Natural killer cell treated with Interleukin-12 subunit alpha and Interleukin-12 subunit beta and Interleukin-15 and Interleukin-18, amount 100 ng/mL, for 72 hours (primary cell): Measurements from ENCODE around the gene BACH2. TPM values are rescaled to one million over a fixed set of nuclear protein-coding genes. Genes with fewer than 3 reads are reported as not detected.
A peak's percentile ranks its signal among the peaks of the same experiment; 100 is the strongest.
"Not testable (repeated sequence)": the region's sequence is repeated elsewhere in the genome, so short reads cannot be mapped to it uniquely, and the experiment has no call there.

ENCODE experiments used
- ATAC-seq, 2 donors: fragments of 150-1000 bp; cut with Tn5 transposase in 1 of 2; sonication (Bioruptor Pico), chemical (Tn5 transposase) in 1 of 2; 2 replicates each; pipeline ENCODE4 v1.10.0; 2021
- DNase-seq: peaks from one replicate; pipeline ENCODE4 v3.0.0; 2022; ENCODE audit warnings: low spot score
- H3K27ac Mint-ChIP-seq, 2 donors: 1 replicate in 1 of 2; 2 replicates in 1 of 2; pipeline ENCODE4 v1.8.0; 2022; ENCODE audit warnings: mixed read lengths in 2 of 2, mild to moderate bottlenecking in 1 of 2, moderate library complexity in 1 of 2
- H3K27me3 Mint-ChIP-seq, 2 donors: 1 replicate in 1 of 2; 2 replicates in 1 of 2; pipeline ENCODE4 v1.8.0; 2022; ENCODE audit warnings: mixed read lengths in 2 of 2
- H3K36me3 Mint-ChIP-seq: one replicate; pipeline ENCODE4 v1.8.0; 2022; ENCODE audit warnings: mixed read lengths
- H3K4me1 Mint-ChIP-seq, 2 donors: 1 replicate in 1 of 2; 2 replicates in 1 of 2; pipeline ENCODE4 v1.8.0; 2022; ENCODE audit warnings: low read depth in 2 of 2, mixed read lengths in 2 of 2, mild to moderate bottlenecking in 1 of 2
- H3K4me3 Mint-ChIP-seq: one replicate; pipeline ENCODE4 v1.8.0; 2022; ENCODE audit warnings: mixed read lengths
- H3K9me3 Mint-ChIP-seq: 2 replicates; pipeline ENCODE4 v1.8.0; 2022; ENCODE audit warnings: mixed read lengths
- total RNA-seq, 2 donors: library from RNA; stranded (reverse); gene quantifications; one replicate each; pipeline ENCODE4 v1.2.3, GENCODE V29; 2022

BACH2 gene
- total RNA-seq, 2 donors from 2014 or later = 3.1 to 5.8 TPM

- not testable (repeated sequence) for H3K36me3 Mint-ChIP-seq, DNase-seq, ATAC-seq, H3K27ac Mint-ChIP-seq, H3K9me3 Mint-ChIP-seq, H3K4me3 Mint-ChIP-seq
- peaks cover 18 to 31% of the 10 kb centered on the region in 2 donors for H3K27me3 Mint-ChIP-seq
- peaks cover 28 to 29% of the 10 kb centered on the region in 2 donors for H3K4me1 Mint-ChIP-seq
Observed at GRCh38 chr6:90282265-90282664, 14.4 kb downstream of the BACH2 start.

- H3K9me3 Mint-ChIP-seq = no peaks in the 10 kb centered on the region
- H3K4me3 Mint-ChIP-seq = no peak overlapping the region
- H3K36me3 Mint-ChIP-seq = no peaks in the 10 kb centered on the region
- H3K4me1 Mint-ChIP-seq = peaks cover 14% of the 10 kb centered on the region in 2 donors
- ATAC-seq = no peak
- peak overlapping the region in 1 of 2 donors; percentile 10 for H3K27ac Mint-ChIP-seq
- DNase-seq = no peak
- H3K27me3 Mint-ChIP-seq = peaks cover 15 to 38% of the 10 kb centered on the region in 2 donors
Observed at GRCh38 chr6:90278129-90278528, 18.5 kb downstream of the BACH2 start.

GRCh38 chr6:90277302-90278011, 19.2 kb downstream of the BACH2 start:
- H3K36me3 Mint-ChIP-seq = peaks cover 4% of the 10 kb centered on the region
- no peak overlapping the region for H3K4me3 Mint-ChIP-seq
- H3K4me1 Mint-ChIP-seq = peaks cover 18 to 19% of the 10 kb centered on the region in 2 donors
- H3K9me3 Mint-ChIP-seq = no peaks in the 10 kb centered on the region
- H3K27ac Mint-ChIP-seq = peak overlapping the region in 1 of 2 donors; percentile 10
- no peak for ATAC-seq
- DNase-seq = no peak
- peaks cover 18 to 37% of the 10 kb centered on the region in 2 donors for H3K27me3 Mint-ChIP-seq

GRCh38 chr6:90274451-90275030, 22.1 kb downstream of the BACH2 start:
- peak; percentile 69 for DNase-seq
- H3K27me3 Mint-ChIP-seq = peaks cover 18 to 38% of the 10 kb centered on the region in 2 donors
- peak overlapping the region in 1 of 2 donors; percentile 43 for H3K27ac Mint-ChIP-seq
- H3K36me3 Mint-ChIP-seq = peaks cover 14% of the 10 kb centered on the region
- peak; percentile 79 to 94 for ATAC-seq
- H3K9me3 Mint-ChIP-seq = no peaks in the 10 kb centered on the region
- H3K4me1 Mint-ChIP-seq = peaks cover 24 to 30% of the 10 kb centered on the region in 2 donors
- peak overlapping the region; percentile 26 for H3K4me3 Mint-ChIP-seq

GRCh38 chr6:90273863-90274262, 22.8 kb downstream of the BACH2 start:
- no peaks in the 10 kb centered on the region for H3K9me3 Mint-ChIP-seq
- peaks cover 18 to 38% of the 10 kb centered on the region in 2 donors for H3K27me3 Mint-ChIP-seq
- ATAC-seq (no peak), DNase-seq (no peak)
- H3K4me1 Mint-ChIP-seq = peaks cover 24 to 30% of the 10 kb centered on the region in 2 donors
- H3K4me3 Mint-ChIP-seq = no peak overlapping the region
- peaks cover 14% of the 10 kb centered on the region for H3K36me3 Mint-ChIP-seq
- peak overlapping the region in 1 of 2 donors; percentile 30 for H3K27ac Mint-ChIP-seq

GRCh38 chr6:90272895-90273294, 23.7 kb downstream of the BACH2 start:
- H3K27ac Mint-ChIP-seq = no peak overlapping the region
- DNase-seq (no peak), ATAC-seq (no peak)
- H3K4me3 Mint-ChIP-seq = no peak overlapping the region
- H3K4me1 Mint-ChIP-seq = peaks cover 21 to 30% of the 10 kb centered on the region in 2 donors
- peaks cover 14% of the 10 kb centered on the region for H3K36me3 Mint-ChIP-seq
- H3K27me3 Mint-ChIP-seq = peaks cover 12 to 31% of the 10 kb centered on the region in 2 donors
- H3K9me3 Mint-ChIP-seq = no peaks in the 10 kb centered on the region

GRCh38 chr6:90271831-90272230, 24.8 kb downstream of the BACH2 start:
- ATAC-seq = no peak

GRCh38 chr6:90269334-90269733, 27.3 kb downstream of the BACH2 start:
- ATAC-seq (no peak), DNase-seq (no peak)
- Mint-ChIP-seq H3K4me3 (no peak overlapping the region), H3K27ac (no peak overlapping the region), H3K36me3 (peaks cover 14% of the 10 kb centered on the region), H3K27me3 (peaks cover 10 to 22% of the 10 kb centered on the region in 2 donors), H3K9me3 (no peaks in the 10 kb centered on the region), H3K4me1 (peaks cover 15 to 32% of the 10 kb centered on the region in 2 donors)

More at GRCh38 chr6:90271831-90272230, 24.8 kb downstream of the BACH2 start:
- no peak overlapping the region for H3K4me3 Mint-ChIP-seq
- no peak for DNase-seq
- H3K9me3 Mint-ChIP-seq = no peaks in the 10 kb centered on the region
- peak overlapping the region in 1 of 2 donors; percentile 15 for H3K27ac Mint-ChIP-seq
- peaks cover 14% of the 10 kb centered on the region for H3K36me3 Mint-ChIP-seq
- peaks cover 21 to 38% of the 10 kb centered on the region in 2 donors for H3K4me1 Mint-ChIP-seq
- H3K27me3 Mint-ChIP-seq = peaks cover 10 to 25% of the 10 kb centered on the region in 2 donors

- Mint-ChIP-seq H3K4me1 (peaks cover 10 to 24% of the 10 kb centered on the region in 2 donors), H3K27ac (no peak overlapping the region), H3K27me3 (peaks cover 13 to 22% of the 10 kb centered on the region in 2 donors), H3K9me3 (no peaks in the 10 kb centered on the region), H3K4me3 (no peak overlapping the region), H3K36me3 (peaks cover 14% of the 10 kb centered on the region)
- DNase-seq (no peak), ATAC-seq (no peak)
Observed at GRCh38 chr6:90268178-90268577, 28.5 kb downstream of the BACH2 start.

- Mint-ChIP-seq H3K27ac (no peak overlapping the region), H3K4me1 (peaks cover 1 to 15% of the 10 kb centered on the region in 2 donors), H3K27me3 (peaks cover 5 to 14% of the 10 kb centered on the region in 2 donors), H3K4me3 (no peak overlapping the region), H3K36me3 (peaks cover 7% of the 10 kb centered on the region), H3K9me3 (no peaks in the 10 kb centered on the region)
- ATAC-seq (no peak), DNase-seq (no peak)
Observed at GRCh38 chr6:90266905-90267621, 29.6 kb downstream of the BACH2 start.

GRCh38 chr6:90264561-90264960, 32.1 kb downstream of the BACH2 start:
- Mint-ChIP-seq H3K27me3 (peaks cover 2 to 10% of the 10 kb centered on the region in 2 donors), H3K27ac (no peak overlapping the region), H3K9me3 (no peaks in the 10 kb centered on the region), H3K4me3 (no peak overlapping the region), H3K36me3 (peaks cover 4% of the 10 kb centered on the region), H3K4me1 (peaks cover 0 to 8% of the 10 kb centered on the region in 2 donors)
- DNase-seq (no peak), ATAC-seq (no peak)

GRCh38 chr6:90263633-90264032, 33.0 kb downstream of the BACH2 start:
- Mint-ChIP-seq H3K9me3 (no peaks in the 10 kb centered on the region), H3K4me3 (no peak overlapping the region), H3K4me1 (peaks cover 0 to 8% of the 10 kb centered on the region in 2 donors)

GRCh38 chr6:90261801-90262200, 34.8 kb downstream of the BACH2 start:
- Mint-ChIP-seq H3K36me3 (peaks cover 4% of the 10 kb centered on the region), H3K4me1 (peaks cover 6% of the 10 kb centered on the region in 2 donors), H3K27me3 (peaks cover 2 to 10% of the 10 kb centered on the region in 2 donors), H3K4me3 (no peak overlapping the region), H3K9me3 (no peaks in the 10 kb centered on the region), H3K27ac (no peak overlapping the region)
- DNase-seq (no peak), ATAC-seq (no peak)

More at GRCh38 chr6:90263633-90264032, 33.0 kb downstream of the BACH2 start:
- Mint-ChIP-seq H3K36me3 (peaks cover 4% of the 10 kb centered on the region), H3K27ac (no peak overlapping the region), H3K27me3 (peaks cover 2 to 10% of the 10 kb centered on the region in 2 donors)
- no peak for ATAC-seq
- DNase-seq = no peak

- H3K27me3 Mint-ChIP-seq = peaks cover 0 to 10% of the 10 kb centered on the region in 2 donors
- peak overlapping the region; percentile 11 to 47 for H3K27ac Mint-ChIP-seq
- DNase-seq (no peak), ATAC-seq (no peak)
- peaks cover 3% of the 10 kb centered on the region for H3K9me3 Mint-ChIP-seq
- peaks cover 10 to 16% of the 10 kb centered on the region in 2 donors for H3K4me1 Mint-ChIP-seq
- H3K4me3 Mint-ChIP-seq = no peak overlapping the region
- peaks cover 9% of the 10 kb centered on the region for H3K36me3 Mint-ChIP-seq
Observed at GRCh38 chr6:90257486-90257738, 39.2 kb downstream of the BACH2 start.
